H1 (cell line): ENCODE results near the gene FRMD3. TPM values are rescaled to one million over a fixed set of nuclear protein-coding genes. Genes with fewer than 3 reads are reported as not detected.

Source experiments
- CTCF ChIA-PET: fragments of 300-600 bp; sonication (Branson Sonifier 250); formaldehyde crosslinking; loops from one replicate; lab custom pipeline; 2021; ENCODE audit not compliant: partially characterized antibody; lab: Charles Lee
- POLR2A ChIA-PET: fragments of 300-600 bp; sonication (Branson Sonifier 250); formaldehyde crosslinking; loops from one replicate; lab custom pipeline; 2021; ENCODE audit warnings: inconsistent platforms; ENCODE audit not compliant: partially characterized antibody; lab: Charles Lee
- DNase-seq, 2 experiments: peaks; one replicate each; pipeline versions ENCODE4 v3.0.0 to v3.0.0-alpha.2; 2010 to 2022; ENCODE audit warnings: low spot score in 2 of 2, low read depth in 1 of 2, mixed read lengths in 1 of 2
- FAIRE-seq: peaks from 2 replicates; lab custom pipeline; 2011; peaks lifted over from hg19 to GRCh38; lab: Jason Lieb, UNC
- H2AFZ ChIP-seq: 2 replicates; pipeline ENCODE4 v1.8.1; 2012; ENCODE audit warnings: low read length, inconsistent platforms
- H2AK5ac ChIP-seq: 2 replicates; pipeline ENCODE4 v1.6.1; 2013; ENCODE audit warnings: low read depth, low read length
- H2BK120ac ChIP-seq: replicated peaks from 2 replicates; pipeline ENCODE3; 2013; ENCODE audit warnings: low read depth, low read length, inconsistent platforms
- H2BK12ac ChIP-seq: 2 replicates; pipeline ENCODE4 v1.6.1; 2013; ENCODE audit warnings: low read depth, low read length
- H2BK15ac ChIP-seq: 2 replicates; pipeline ENCODE4 v1.6.1; 2013; ENCODE audit warnings: low read length
- H2BK20ac ChIP-seq: 2 replicates; pipeline ENCODE4 v1.6.1; 2013; ENCODE audit warnings: low read length
- H2BK5ac ChIP-seq: 2 replicates; pipeline ENCODE4 v1.6.1; 2013; ENCODE audit warnings: low read depth, low read length
- H3K14ac ChIP-seq: 2 replicates; pipeline ENCODE4 v1.6.1; 2013; ENCODE audit warnings: inconsistent platforms; ENCODE audit not compliant: insufficient read length
- H3K18ac ChIP-seq: 2 replicates; pipeline ENCODE4 v1.6.1; 2013; ENCODE audit warnings: low read length; ENCODE audit errors: extremely low read depth
- H3K23ac ChIP-seq: 2 replicates; pipeline ENCODE4 v1.6.1; 2013; ENCODE audit warnings: inconsistent platforms; ENCODE audit not compliant: insufficient read length
- H3K23me2 ChIP-seq: 2 replicates; pipeline ENCODE4 v1.6.1; 2013; ENCODE audit warnings: low read depth, low read length
- H3K27ac ChIP-seq: 2 replicates; pipeline ENCODE4 v1.6.1; 2011; ENCODE audit warnings: low read depth, low read length, inconsistent platforms
- H3K27me3 ChIP-seq, 4 experiments: replicated peaks in 1 of 4; 1 replicate in 1 of 4; 2 replicates in 3 of 4; pipeline versions ENCODE4 v1.6.1 to v1.8.1; 2011 to 2013; ENCODE audit warnings: low read length in 3 of 4, mild to moderate bottlenecking in 3 of 4, inconsistent platforms in 2 of 4, mixed read lengths in 2 of 4, moderate library complexity in 1 of 4; ENCODE audit not compliant: control insufficient read depth in 3 of 4, insufficient read depth in 3 of 4; ENCODE audit errors: extremely low read depth in 1 of 4
- H3K36me3 ChIP-seq, 4 experiments: 2 replicates each; pipeline versions ENCODE4 v1.6.1 to v1.8.1; 2011 to 2013; ENCODE audit warnings: mild to moderate bottlenecking in 4 of 4, low read length in 3 of 4, moderate library complexity in 2 of 4, control low read depth in 1 of 4, inconsistent platforms in 1 of 4; ENCODE audit not compliant: insufficient read depth in 4 of 4, control insufficient read depth in 2 of 4
- H3K4ac ChIP-seq: replicated peaks from 2 replicates; pipeline ENCODE3; 2013; ENCODE audit warnings: low read length, low read depth, mixed read lengths, inconsistent platforms; ENCODE audit not compliant: insufficient read length
- H3K4me1 ChIP-seq, 4 experiments: replicated peaks in 1 of 4; 1 replicate in 1 of 4; 2 replicates in 3 of 4; pipeline versions ENCODE4 v1.6.1 to v1.8.1; 2011 to 2013; ENCODE audit warnings: low read length in 3 of 4, inconsistent platforms in 2 of 4, mixed read lengths in 1 of 4; ENCODE audit not compliant: insufficient read depth in 4 of 4, control insufficient read depth in 3 of 4
- H3K4me2 ChIP-seq, 2 experiments: 2 replicates each; pipeline versions ENCODE4 v1.6.1 to v1.8.1; 2011 to 2013; ENCODE audit warnings: low read depth in 2 of 2, low read length in 2 of 2, control low read depth in 1 of 2, inconsistent platforms in 1 of 2, mild to moderate bottlenecking in 1 of 2; ENCODE audit not compliant: insufficient read depth in 1 of 2
- H3K4me3 ChIP-seq, 4 experiments: fragments of 200-600, 300-600 bp in 1 of 4; sonication (generic), shearing (Covaris generic), sonication (Bioruptor Twin) in 1 of 4; 2 replicates each; pipeline versions ENCODE4 v1.5.1 to v1.8.1; 2011 to 2016; ENCODE audit warnings: low read length in 4 of 4, low read depth in 3 of 4, control low read depth in 2 of 4, inconsistent platforms in 2 of 4, mild to moderate bottlenecking in 2 of 4, mixed read lengths in 1 of 4, moderate library complexity in 1 of 4; ENCODE audit not compliant: insufficient read depth in 2 of 4; ENCODE audit errors: extremely low read depth in 1 of 4
- H3K56ac ChIP-seq: replicated peaks from 2 replicates; pipeline ENCODE3; 2013; ENCODE audit warnings: low read depth, mild to moderate bottlenecking, mixed read lengths, low read length, inconsistent platforms; ENCODE audit not compliant: insufficient read length
- H3K79me1 ChIP-seq: 2 replicates; pipeline ENCODE4 v1.6.1; 2013; ENCODE audit warnings: low read depth, low read length, control low read depth
- H3K79me2 ChIP-seq, 2 experiments: 2 replicates each; pipeline versions ENCODE4 v1.6.1 to v1.8.1; 2012 to 2013; ENCODE audit warnings: low read length in 2 of 2, mild to moderate bottlenecking in 2 of 2, inconsistent platforms in 1 of 2; ENCODE audit not compliant: insufficient read depth in 2 of 2, control insufficient read depth in 1 of 2
- H3K9ac ChIP-seq, 4 experiments: replicated peaks in 1 of 4; 1 replicate in 1 of 4; 2 replicates in 3 of 4; pipeline versions ENCODE4 v1.6.1 to v1.8.1; 2011 to 2013; ENCODE audit warnings: low read depth in 3 of 4, low read length in 3 of 4, control low read depth in 2 of 4, mild to moderate bottlenecking in 2 of 4, moderate library complexity in 2 of 4, inconsistent platforms in 1 of 4; ENCODE audit errors: extremely low read depth in 1 of 4
- H3K9me3 ChIP-seq, 2 experiments: 2 replicates each; pipeline versions ENCODE4 v1.6.1 to v1.8.1; 2012 to 2013; ENCODE audit warnings: mild to moderate bottlenecking in 2 of 2, moderate library complexity in 2 of 2, control low read depth in 1 of 2, inconsistent platforms in 1 of 2, low read depth in 1 of 2, low read length in 1 of 2, mixed read lengths in 1 of 2; ENCODE audit not compliant: insufficient read depth in 2 of 2
- H4K20me1 ChIP-seq, 2 experiments: replicated peaks in 1 of 2; 2 replicates each; pipeline versions ENCODE3 to v1.8.1; 2011 to 2013; ENCODE audit warnings: inconsistent platforms in 2 of 2, low read length in 2 of 2, mild to moderate bottlenecking in 1 of 2; ENCODE audit not compliant: insufficient read depth in 2 of 2, control insufficient read depth in 1 of 2
- H4K5ac ChIP-seq: 2 replicates; pipeline ENCODE4 v1.6.1; 2013; ENCODE audit warnings: low read length, low read depth, mixed read lengths, inconsistent platforms; ENCODE audit not compliant: insufficient read length
- H4K8ac ChIP-seq: 2 replicates; pipeline ENCODE4 v1.8.0; 2013; ENCODE audit warnings: mild to moderate bottlenecking, moderate library complexity, low read length, inconsistent platforms; ENCODE audit not compliant: insufficient read depth; ENCODE audit errors: extremely low read depth
- H4K91ac ChIP-seq: replicated peaks from 2 replicates; pipeline ENCODE3; 2013; ENCODE audit warnings: low read length, mixed read lengths, inconsistent platforms; ENCODE audit not compliant: insufficient read length
- EGR1 ChIP-seq: IDR thresholded peaks from 2 replicates; pipeline ENCODE4 v1.6.1; 2011; ENCODE audit warnings: low read depth, low read length, borderline replicate concordance
- RAD21 ChIP-seq, 2 experiments: IDR thresholded peaks in 1 of 2; conservative IDR thresholded peaks in 1 of 2; 2 replicates each; pipeline ENCODE4 v1.6.1; 2011; ENCODE audit warnings: low read depth in 2 of 2, low read length in 2 of 2, improper control_type of control experiment in 1 of 2, inconsistent platforms in 1 of 2, mild to moderate bottlenecking in 1 of 2, moderate library complexity in 1 of 2
- WGBS, 2 experiments: shearing (Covaris generic) in 1 of 2; methylation state at CpG; one replicate each; pipeline versions ENCODE4 v1.1.6 to v1.1.7; 2013 to 2015; ENCODE audit warnings: low lambda C conversion rate in 2 of 2, mixed read lengths in 2 of 2, inconsistent platforms in 1 of 2, low coverage in 1 of 2, missing lambda C conversion rate in 1 of 2; ENCODE audit not compliant: insufficient replicate concordance in 2 of 2, insufficient coverage in 1 of 2, insufficient read length in 1 of 2; ENCODE audit errors: extremely low coverage in 1 of 2, missing lambda C conversion rate in 1 of 2; 5-methylcytosine and 5-hydroxymethylcytosine counted together
- polyA plus RNA-seq, 7 experiments: library from polyadenylated mRNA; depleted of rRNA in 3 of 7; stranded (reverse) in 5 of 7; unstranded in 2 of 7; fragments of >200 nt in 5 of 7; fragments of 200-250 nt in 2 of 7; gene quantifications; 1 replicate in 5 of 7; 2 replicates in 1 of 7; 4 replicates in 1 of 7; pipeline versions ENCODE4 v1.2.1 to v1.2.3, GENCODE V29; 2011 to 2013; ENCODE audit warnings: missing spikeins in 2 of 7, mixed read lengths in 2 of 7
- total RNA-seq: library from RNA; stranded (reverse); fragmentation: NEBNext Ultra II Directional; extraction: Animal tissue kit (Norgen Biotek cat#: 25700); gene quantifications from 2 replicates; pipeline ENCODE4 v1.2.1, GENCODE V29; 2021

FRMD3 gene
- total and polyA plus RNA-seq, 2 of the 8 experiments (the other 6 are each of a cell fraction or from before 2014, with no cell fraction given), result 0.15 to 1.4 TPM

GRCh38 chr9:83538890-83539238 is 663 bp upstream of the FRMD3 start:
- Histone ChIP-seq H3K18ac (no peak overlapping the region), H2BK5ac (no peak overlapping the region), H3K14ac (no peak overlapping the region), H4K91ac (no peak overlapping the region), H3K4me3 (peak overlapping the region; percentile 41 to 69 (median 47); a peak in 6 of 8 replicates), H3K56ac (no peak overlapping the region), H3K9ac (no peak overlapping the region), H3K23me2 (peaks cover 19% of the 10 kb centered on the region; the same call in 1 of the 2 replicates), H3K27me3 (peaks cover 20 to 51% (median 40%) of the 10 kb centered on the region in 4 experiments), H2AFZ (no peak overlapping the region), H4K8ac (no peak overlapping the region), H2AK5ac (no peak overlapping the region), H3K23ac (no peak overlapping the region), H2BK15ac (no peak overlapping the region), H3K27ac (no peak overlapping the region), H2BK12ac (no peak overlapping the region), H3K79me1 (no peaks in the 10 kb centered on the region), H3K9me3 (no peaks in the 10 kb centered on the region), H3K79me2 (no peaks in the 10 kb centered on the region)
- 32% methylated on average over 6 of the region's 6 CpGs; no CpG with 5 or more reads in 1 of the 2 experiments for WGBS, 2 experiments
- ChIA-PET CTCF (interaction anchor here (0.6 to 11.4 kb wide), 33 partner anchors 9 to 1174 kb away, joined by 3 to 262 read pairs (median 4); no protein-coding TSS in a partner anchor), POLR2A (interaction anchor here (1.2 kb wide), 1 partner anchor 13 kb away, joined by 4 read pairs; no protein-coding TSS in a partner anchor)
- no peak for FAIRE-seq
- TF ChIP-seq EGR1 (peak; percentile 58; the same call in 1 of the 2 replicates), RAD21 (IDR thresholded peaks at IDR 0.05 in 1 of 2, conservative IDR thresholded peaks at IDR 0.05 in 1 of 2; ENCODE audit: low read depth in 2 of 2, low read length in 2 of 2) (no peak)
- TF ChIP-seq, all 59 proteins: peak for 1
- no peak for DNase-seq
- H3K4me1 ChIP-seq, result peaks cover 0 to 10% (median 4%) of the 10 kb centered on the region in 4 experiments; a peak in 6 of 7 replicates
- peak overlapping the region; percentile 90 to 99 for H3K4me2 ChIP-seq
- no peak overlapping the region for H2BK20ac ChIP-seq
- H4K5ac ChIP-seq, result no peak overlapping the region
- no peaks in the 10 kb centered on the region for H3K36me3 ChIP-seq
- H3K4ac ChIP-seq, result no peak overlapping the region
- H4K20me1 ChIP-seq, result no peaks in the 10 kb centered on the region
- H2BK120ac ChIP-seq, result no peak overlapping the region
